Measurements from ENCODE around the gene PLPP2.

The PLPP2 gene

DNA sequence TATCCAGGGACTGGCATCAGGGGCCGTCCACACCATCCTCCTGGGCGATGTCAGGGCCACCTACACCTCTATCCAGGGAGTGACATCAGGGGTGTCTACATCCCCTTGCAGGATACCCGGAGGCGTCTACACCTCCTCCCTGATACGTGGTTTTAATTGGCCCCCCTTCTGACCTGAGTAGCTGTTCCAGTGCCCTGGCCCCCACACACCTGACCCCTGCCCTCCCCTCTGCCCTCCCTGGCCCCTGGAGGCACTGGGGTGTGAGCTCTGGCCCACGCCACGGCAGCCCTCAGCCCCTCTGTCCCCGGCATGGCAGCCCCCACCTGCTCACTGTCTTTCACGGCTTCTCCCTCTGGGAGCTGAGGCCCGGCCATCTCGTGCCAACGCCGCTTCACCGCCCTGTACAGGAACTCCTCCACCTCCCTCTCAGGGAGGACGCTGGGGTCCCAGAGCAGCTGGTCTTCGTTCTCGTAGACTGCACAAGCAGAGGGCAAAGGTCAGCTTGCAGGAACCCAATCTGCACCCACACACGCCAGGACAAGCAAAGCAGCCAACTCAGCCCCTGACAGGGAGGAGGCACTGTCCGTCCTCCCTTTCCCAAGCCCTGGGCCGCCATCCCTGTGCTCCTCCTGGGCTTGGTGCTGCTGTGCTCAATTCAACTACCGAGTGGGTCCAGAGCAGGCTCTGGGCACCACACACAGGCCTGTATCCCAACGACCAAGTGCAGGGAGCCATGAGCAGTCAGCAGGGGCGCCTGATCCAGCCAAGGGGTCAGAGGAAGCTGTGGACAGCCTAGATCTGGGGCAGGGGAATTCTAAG is 22.2 kb upstream of the PLPP2 start:
- no peak overlapping the region for H3K4me3 ChIP-seq (ENCODE audit: low read depth, low read length)
- no peak for DNase-seq (ENCODE audit: low read depth)
- TF ChIP-seq, protein P1, sequence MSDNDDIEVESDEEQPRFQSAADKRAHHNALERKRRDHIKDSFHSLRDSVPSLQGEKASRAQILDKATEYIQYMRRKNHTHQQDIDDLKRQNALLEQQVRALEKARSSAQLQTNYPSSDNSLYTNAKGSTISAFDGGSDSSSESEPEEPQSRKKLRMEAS (IDR thresholded peaks at IDR 0.05; ENCODE audit: low read depth, low read length), result no peak
- TF ChIP-seq POLR2A (IDR thresholded peaks at IDR 0.05; ENCODE audit: extremely low read depth, insufficient read length) (no peak), MYC (IDR thresholded peaks at IDR 0.05; ENCODE audit: low read depth, low read length) (no peak)
- TF ChIP-seq, protein P2, sequence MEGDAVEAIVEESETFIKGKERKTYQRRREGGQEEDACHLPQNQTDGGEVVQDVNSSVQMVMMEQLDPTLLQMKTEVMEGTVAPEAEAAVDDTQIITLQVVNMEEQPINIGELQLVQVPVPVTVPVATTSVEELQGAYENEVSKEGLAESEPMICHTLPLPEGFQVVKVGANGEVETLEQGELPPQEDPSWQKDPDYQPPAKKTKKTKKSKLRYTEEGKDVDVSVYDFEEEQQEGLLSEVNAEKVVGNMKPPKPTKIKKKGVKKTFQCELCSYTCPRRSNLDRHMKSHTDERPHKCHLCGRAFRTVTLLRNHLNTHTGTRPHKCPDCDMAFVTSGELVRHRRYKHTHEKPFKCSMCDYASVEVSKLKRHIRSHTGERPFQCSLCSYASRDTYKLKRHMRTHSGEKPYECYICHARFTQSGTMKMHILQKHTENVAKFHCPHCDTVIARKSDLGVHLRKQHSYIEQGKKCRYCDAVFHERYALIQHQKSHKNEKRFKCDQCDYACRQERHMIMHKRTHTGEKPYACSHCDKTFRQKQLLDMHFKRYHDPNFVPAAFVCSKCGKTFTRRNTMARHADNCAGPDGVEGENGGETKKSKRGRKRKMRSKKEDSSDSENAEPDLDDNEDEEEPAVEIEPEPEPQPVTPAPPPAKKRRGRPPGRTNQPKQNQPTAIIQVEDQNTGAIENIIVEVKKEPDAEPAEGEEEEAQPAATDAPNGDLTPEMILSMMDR (IDR thresholded peaks at IDR 0.05; ENCODE audit: low read depth, low read length), result no peak

DNA sequence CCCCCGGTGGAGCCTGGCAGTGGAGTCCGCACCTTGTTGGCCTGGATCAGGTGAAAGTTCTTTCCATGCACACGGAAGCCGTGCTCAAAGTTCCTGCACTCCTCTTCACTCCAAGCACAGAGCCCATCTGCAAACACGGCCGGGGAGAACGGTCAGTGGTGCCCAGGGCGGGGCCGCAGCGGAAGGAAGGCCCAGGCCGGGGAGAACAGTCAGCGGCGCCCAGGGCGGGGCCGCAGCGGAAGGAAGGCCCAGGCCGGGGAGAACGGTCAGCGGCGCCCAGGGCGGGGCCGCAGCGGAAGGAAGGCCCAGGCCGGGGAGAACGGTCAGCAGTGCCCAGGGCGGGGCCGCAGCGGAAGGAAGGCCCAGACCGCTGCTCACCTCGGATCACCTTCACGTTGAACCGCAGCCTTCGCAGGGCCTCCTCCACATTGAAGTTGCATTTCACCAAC is 20.6 kb upstream of the PLPP2 start:
- TF ChIP-seq MYC (IDR thresholded peaks at IDR 0.05; ENCODE audit: low read depth, low read length) (no peak), POLR2A (IDR thresholded peaks at IDR 0.05; ENCODE audit: extremely low read depth, insufficient read length) (no peak)
- TF ChIP-seq, protein P2 (IDR thresholded peaks at IDR 0.05; ENCODE audit: low read depth, low read length), result no peak
- TF ChIP-seq, protein P1 (IDR thresholded peaks at IDR 0.05; ENCODE audit: low read depth, low read length), result no peak
- DNase-seq (ENCODE audit: low read depth), result no peak
- H3K4me3 ChIP-seq (ENCODE audit: low read depth, low read length), result no peak overlapping the region

DNA sequence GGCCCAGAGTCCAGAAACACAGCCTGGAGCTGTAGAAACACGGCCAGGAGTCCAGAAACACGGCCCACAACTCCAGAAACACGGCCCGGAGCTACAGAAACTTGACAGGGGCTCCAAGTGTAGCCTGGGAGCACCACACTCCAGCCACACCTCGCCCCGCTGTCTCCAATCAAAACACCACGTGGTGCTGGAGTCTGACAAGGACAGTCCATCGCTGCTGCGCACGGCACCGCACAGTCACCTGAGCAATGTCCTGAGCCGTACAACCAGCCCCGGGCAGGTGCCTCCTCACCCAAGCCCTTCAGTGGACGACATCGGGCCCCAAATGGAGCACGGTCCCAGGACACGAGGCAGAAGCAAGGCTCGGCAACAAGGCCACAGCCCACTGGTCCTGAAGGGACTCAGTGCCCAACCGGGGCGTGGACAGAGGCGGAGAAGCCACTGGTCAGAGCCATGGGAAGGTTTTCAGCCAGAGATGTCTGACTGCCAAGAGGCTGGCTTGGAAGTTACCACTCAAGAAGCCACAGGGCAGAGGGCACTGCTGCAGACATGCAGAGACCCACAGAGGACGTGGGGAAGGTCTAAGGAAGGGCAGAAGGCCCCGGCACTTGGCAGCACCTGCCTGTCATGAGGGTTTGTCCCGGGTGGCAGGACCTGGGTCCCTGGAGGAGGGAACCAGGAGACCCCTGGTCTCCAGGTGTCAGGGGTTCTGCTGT is 19.7 kb upstream of the PLPP2 start:
- DNase-seq (ENCODE audit: low read depth), result no peak
- H3K4me3 ChIP-seq (ENCODE audit: low read depth, low read length), result no peak overlapping the region
- TF ChIP-seq, protein P1 (IDR thresholded peaks at IDR 0.05; ENCODE audit: low read depth, low read length), result no peak
- TF ChIP-seq MYC (IDR thresholded peaks at IDR 0.05; ENCODE audit: low read depth, low read length) (no peak), POLR2A (IDR thresholded peaks at IDR 0.05; ENCODE audit: extremely low read depth, insufficient read length) (no peak)
- TF ChIP-seq, protein P2 (IDR thresholded peaks at IDR 0.05; ENCODE audit: low read depth, low read length), result no peak

DNA sequence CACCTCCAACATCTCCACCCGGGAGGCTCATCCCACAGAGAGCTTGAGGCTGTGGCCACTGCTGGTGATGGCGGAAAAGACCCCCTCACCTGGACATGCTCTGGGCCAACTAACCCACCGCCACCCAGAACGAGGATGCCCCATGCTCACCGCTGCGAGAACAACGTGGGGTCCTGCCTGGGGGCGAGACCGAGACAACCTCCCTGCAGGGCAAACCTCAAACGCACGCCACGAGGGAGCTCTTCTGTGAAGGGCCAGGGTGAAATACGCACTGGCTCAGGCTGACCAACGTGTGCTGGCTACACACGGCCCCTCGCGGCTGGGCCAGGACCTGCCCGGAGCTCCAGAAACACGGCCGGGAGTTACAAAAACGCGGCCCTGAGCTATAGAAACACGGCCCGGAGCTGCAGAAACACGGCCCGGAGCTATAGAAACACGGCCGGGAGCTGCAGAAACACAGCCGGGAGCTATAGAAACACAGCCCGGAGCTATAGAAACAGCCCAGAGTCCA is 19.0 kb upstream of the PLPP2 start:
- H3K4me3 ChIP-seq (ENCODE audit: low read depth, low read length), result no peak overlapping the region

DNA sequence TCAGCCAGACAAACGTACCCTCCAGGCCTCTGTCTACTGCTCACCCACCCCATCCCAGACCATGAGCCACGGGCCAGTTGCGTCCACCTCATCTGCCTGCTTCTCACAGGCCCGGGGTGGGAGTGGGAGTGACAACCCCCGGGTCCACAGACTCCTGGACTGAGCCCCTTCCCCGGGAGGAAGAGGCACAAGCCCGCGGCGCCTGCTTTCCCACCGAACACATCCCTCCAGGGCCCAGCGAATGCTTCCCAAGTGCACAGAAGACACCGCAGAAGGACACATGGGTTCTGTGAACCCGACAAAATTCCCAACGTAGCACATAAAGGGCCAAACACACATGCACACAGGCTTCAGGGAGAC is 18.0 kb upstream of the PLPP2 start:
- no peak for DNase-seq (ENCODE audit: low read depth)
- H3K4me3 ChIP-seq (ENCODE audit: low read depth, low read length), result no peak overlapping the region
- TF ChIP-seq MYC (IDR thresholded peaks at IDR 0.05; ENCODE audit: low read depth, low read length) (no peak), POLR2A (IDR thresholded peaks at IDR 0.05; ENCODE audit: extremely low read depth, insufficient read length) (no peak)
- TF ChIP-seq, protein P1 (IDR thresholded peaks at IDR 0.05; ENCODE audit: low read depth, low read length), result no peak
- TF ChIP-seq, protein P2 (IDR thresholded peaks at IDR 0.05; ENCODE audit: low read depth, low read length), result no peak

More for the DNA sequence above, 19.0 kb upstream of the PLPP2 start:
- TF ChIP-seq MYC (IDR thresholded peaks at IDR 0.05; ENCODE audit: low read depth, low read length) (no peak), POLR2A (IDR thresholded peaks at IDR 0.05; ENCODE audit: extremely low read depth, insufficient read length) (no peak)
- TF ChIP-seq, protein P2 (IDR thresholded peaks at IDR 0.05; ENCODE audit: low read depth, low read length), result no peak
- TF ChIP-seq, protein P1 (IDR thresholded peaks at IDR 0.05; ENCODE audit: low read depth, low read length), result no peak
- DNase-seq (ENCODE audit: low read depth), result no peak

Measured in NB4 (cell line).